Measurements from ENCODE around the gene IP6K2. TPM values are rescaled to one million over a fixed set of nuclear protein-coding genes. Genes with fewer than 3 reads are reported as not detected.

Gene IP6K2
- total RNA-seq, 1 donor from 2014 or later: 46.5 TPM

- DNase-seq (ENCODE audit: low spot score): no peak
Measured at GRCh38 chr3:48641396-48641795, 75.6 kb downstream of the IP6K2 start.

- DNase-seq (ENCODE audit: low spot score): no peak
Measured at GRCh38 chr3:48639944-48640606, 76.9 kb downstream of the IP6K2 start.

Other genes with a start within 250 kb of the IP6K2 start
- gene SHISA5, start 213.0 kb downstream of the IP6K2 start, total RNA-seq (ENCODE audit: insufficient read depth, low replicate concordance): 59.2 TPM
- gene PFKFB4, start 160.4 kb downstream of the IP6K2 start, total RNA-seq (ENCODE audit: insufficient read depth, low replicate concordance): 13.2 TPM
- 1.9 TPM for gene UCN2, start 153.4 kb downstream of the IP6K2 start, total RNA-seq (ENCODE audit: insufficient read depth, low replicate concordance)
- 65.0 TPM for gene COL7A1, start 121.9 kb downstream of the IP6K2 start, total RNA-seq (ENCODE audit: insufficient read depth, low replicate concordance)
- gene UQCRC1, start 107.6 kb downstream of the IP6K2 start, total RNA-seq (ENCODE audit: insufficient read depth, low replicate concordance): 97.5 TPM
- gene TMEM89, start 95.5 kb downstream of the IP6K2 start, total RNA-seq (ENCODE audit: insufficient read depth, low replicate concordance): not detected
- gene SLC26A6, start 81.8 kb downstream of the IP6K2 start, total RNA-seq (ENCODE audit: insufficient read depth, low replicate concordance): 4.8 TPM
- gene CELSR3, start 54.3 kb downstream of the IP6K2 start, total RNA-seq (ENCODE audit: insufficient read depth, low replicate concordance): 3.4 TPM
- gene NCKIPSD, start 31.3 kb downstream of the IP6K2 start, total RNA-seq (ENCODE audit: insufficient read depth, low replicate concordance): 7.9 TPM
- 24.3 TPM for gene PRKAR2A, start 130.7 kb upstream of the IP6K2 start, total RNA-seq (ENCODE audit: insufficient read depth, low replicate concordance)
- 7.2 TPM for gene SLC25A20, start 181.7 kb upstream of the IP6K2 start, total RNA-seq (ENCODE audit: insufficient read depth, low replicate concordance)
- gene ARIH2, start 201.6 kb upstream of the IP6K2 start, total RNA-seq (ENCODE audit: insufficient read depth, low replicate concordance): 115 TPM

Data from umbilical cord (tissue), 2 donors.